Epidermal melanocyte (primary cell): Measurements from ENCODE around the gene COX10.
"Not testable (repeated sequence)": the region's sequence is repeated elsewhere in the genome, so short reads cannot be mapped to it uniquely, and the experiment has no call there.

ENCODE experiments used
- DNase-seq: peaks from one replicate; pipeline ENCODE4 v3.0.0; 2011; ENCODE audit warnings: low spot score; ENCODE audit not compliant: insufficient read length

The COX10 gene

GRCh38 chr17:14069251-14070021 is at the start of gene COX10:
Gene COX10 (plus strand): TSS chr17:14069504. CDS start chr17:14069606, 102 bp downstream.
- DNase-seq = peak; percentile 26

- not testable (repeated sequence) for DNase-seq
Observed at GRCh38 chr17:14021651-14022294, 47.5 kb upstream of the COX10 start.

DNA sequence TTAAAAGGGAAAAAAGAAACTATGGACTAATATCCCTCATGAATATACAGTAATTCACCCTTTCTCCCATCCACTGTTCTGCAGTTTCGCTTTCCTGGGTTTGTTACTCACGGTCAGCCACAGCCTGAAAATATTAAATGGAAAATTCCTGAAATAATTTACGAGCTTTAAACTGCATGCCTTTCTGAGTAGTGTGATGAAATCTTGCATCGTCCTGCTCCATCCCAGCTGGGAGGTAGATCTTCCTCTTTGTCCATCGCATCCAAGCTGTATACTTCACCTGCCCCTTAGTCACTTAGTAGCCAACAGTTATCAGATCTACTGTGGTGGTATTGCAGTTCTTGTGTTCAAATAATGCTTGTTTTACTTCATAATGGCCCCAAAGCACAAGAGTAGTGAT is 39.5 kb upstream of the COX10 start:
- not testable (repeated sequence) for DNase-seq

GRCh38 chr17:14032234-14032633 is 37.1 kb upstream of the COX10 start:
- DNase-seq = no peak

GRCh38 chr17:14033166-14033565 is 36.1 kb upstream of the COX10 start:
- peak; percentile 29 for DNase-seq

DNA sequence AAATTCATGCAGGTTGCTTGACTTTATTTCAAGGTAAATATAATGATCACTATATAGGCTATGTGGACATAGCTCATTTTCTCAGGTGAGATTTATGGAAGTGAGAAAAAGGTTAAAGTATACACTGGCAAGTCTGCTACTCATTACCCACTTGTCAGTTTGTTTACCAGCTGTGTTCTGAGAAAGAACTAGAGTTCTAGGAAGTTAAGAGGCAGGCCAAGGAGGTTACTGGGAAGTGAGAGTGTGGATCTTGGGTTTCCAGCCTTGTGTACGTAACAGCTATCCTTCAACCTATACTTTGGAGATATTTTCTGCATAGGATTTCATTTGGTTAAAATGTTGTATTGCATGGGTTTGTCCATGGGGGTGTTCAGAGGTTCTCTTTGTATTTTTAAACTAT is 31.9 kb upstream of the COX10 start:
- no peak for DNase-seq

GRCh38 chr17:14038206-14038605 is 31.1 kb upstream of the COX10 start:
- no peak for DNase-seq

GRCh38 chr17:14042411-14042810 is 26.9 kb upstream of the COX10 start:
- no peak for DNase-seq

- DNase-seq = no peak
Observed at GRCh38 chr17:14044702-14045101, 24.6 kb upstream of the COX10 start.

DNA sequence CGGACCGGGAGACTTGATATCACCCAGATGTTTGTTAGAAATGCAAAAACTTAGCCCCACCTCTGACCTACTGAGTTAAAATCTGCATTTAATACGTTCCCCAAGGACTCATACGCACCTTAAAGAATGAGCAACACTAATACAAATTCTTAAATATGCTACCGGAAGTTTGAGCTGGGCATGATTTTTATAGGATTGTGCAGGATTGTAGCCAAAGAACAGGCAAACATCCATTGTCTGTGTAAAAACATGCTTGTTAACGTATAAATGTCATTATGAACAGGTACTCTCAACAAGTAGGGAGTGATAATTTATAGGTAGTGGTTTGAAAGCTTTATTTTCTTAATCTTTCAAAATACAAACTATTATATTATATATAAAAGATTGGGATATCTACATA is 22.3 kb upstream of the COX10 start:
- no peak for DNase-seq

DNA sequence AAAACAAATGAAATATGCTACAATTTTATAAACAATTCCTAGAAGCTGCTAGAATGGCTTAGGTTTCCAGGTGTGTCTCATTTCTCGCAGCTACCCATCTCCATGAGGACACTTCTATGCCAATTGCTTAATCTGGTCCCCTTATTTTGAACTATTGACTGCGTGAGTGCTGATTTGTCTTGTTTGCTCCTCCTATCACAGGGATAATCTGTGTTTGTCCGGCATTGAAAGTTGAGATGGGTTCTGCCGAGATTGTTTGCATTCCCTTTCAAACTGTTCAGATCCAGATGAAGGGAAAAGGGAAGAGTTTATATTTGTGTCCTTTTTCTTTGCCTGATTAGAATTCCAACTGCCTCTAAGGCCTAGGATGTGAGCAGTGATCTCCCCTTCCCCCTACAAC is 21.7 kb upstream of the COX10 start:
- no peak for DNase-seq

- DNase-seq = no peak
Observed at GRCh38 chr17:14048169-14048568, 21.1 kb upstream of the COX10 start.

GRCh38 chr17:14050616-14051015 is 18.7 kb upstream of the COX10 start:
- no peak for DNase-seq

- DNase-seq = no peak
Observed at GRCh38 chr17:14051692-14052091, 17.6 kb upstream of the COX10 start.

- no peak for DNase-seq
Observed at GRCh38 chr17:14052886-14053615, 16.3 kb upstream of the COX10 start.

GRCh38 chr17:14057591-14057990 is 11.7 kb upstream of the COX10 start:
- DNase-seq = no peak

- no peak for DNase-seq
Observed at GRCh38 chr17:14058051-14058450, 11.3 kb upstream of the COX10 start.

DNA sequence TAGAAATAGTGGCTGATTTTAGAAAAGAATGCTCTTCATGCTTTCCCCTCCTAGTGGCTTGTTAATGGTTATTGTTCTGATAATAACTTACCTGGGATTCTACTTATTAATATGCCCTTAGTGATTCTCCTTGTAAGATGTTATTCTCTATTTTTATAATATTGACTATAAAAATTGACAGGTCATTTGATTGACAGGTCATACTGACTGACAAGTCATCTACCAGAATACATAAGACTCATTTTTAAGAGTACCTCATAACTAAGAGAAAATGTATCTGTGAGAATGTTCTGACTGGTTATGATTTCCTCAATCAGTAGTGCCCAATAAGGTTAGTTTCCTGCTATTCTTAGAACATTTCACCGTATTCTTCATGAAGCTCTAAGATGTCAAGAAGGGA is 8.6 kb upstream of the COX10 start:
- no peak for DNase-seq

GRCh38 chr17:14061666-14062560 is 7.4 kb upstream of the COX10 start:
- no peak for DNase-seq

DNA sequence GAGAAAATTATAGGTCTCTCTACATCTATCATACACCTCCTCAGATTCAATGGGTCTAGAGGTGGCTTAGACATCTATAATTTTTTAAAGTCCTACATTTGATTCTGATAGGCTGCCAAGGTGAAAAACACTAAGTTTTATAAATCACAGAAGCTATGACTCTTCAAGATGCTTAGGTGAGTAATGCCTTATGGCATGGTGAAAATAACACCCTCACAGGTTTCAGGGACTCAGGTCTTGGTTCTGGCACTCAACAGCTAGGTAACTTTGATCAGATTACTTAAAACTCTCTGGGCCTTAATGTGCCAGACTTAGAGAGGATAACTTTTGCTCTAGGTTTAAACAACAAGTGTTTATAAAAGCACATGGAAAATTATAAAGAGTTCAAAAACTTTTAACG is 2.0 kb upstream of the COX10 start:
- DNase-seq = no peak

- no peak for DNase-seq
Observed at GRCh38 chr17:14068542-14069250, 608 bp upstream of the COX10 start.
